Psoas muscle (tissue), 8 donors: ENCODE measurements around the gene INPP4A. TPM values are rescaled to one million over a fixed set of nuclear protein-coding genes. Genes with fewer than 3 reads are reported as not detected.

Experiments used
- ATAC-seq, 4 donors: fragments of 200-7000 bp; cut with Tn5 transposase; one replicate each; pipeline ENCODE4 v1.9.1; 2020; ENCODE audit warnings: moderate library complexity in 3 of 4, mild to moderate bottlenecking in 2 of 4
- DNase-seq, 2 donors: peaks; one replicate each; pipeline ENCODE4 v3.0.0-alpha.2; 2020
- H3K27ac ChIP-seq: fragments of 200-600 bp; one replicate; pipeline ENCODE4 v1.8.0; 2022
- H3K27me3 ChIP-seq, 3 donors: fragments of 200-600 bp in 1 of 3; one replicate each; pipeline versions ENCODE4 v1.6.1 to v1.8.0; 2013 to 2022; ENCODE audit warnings: low read length in 2 of 3, mild to moderate bottlenecking in 2 of 3, moderate library complexity in 1 of 3; ENCODE audit not compliant: insufficient read depth in 3 of 3
- H3K36me3 ChIP-seq, 2 donors: fragments of 200-600 bp in 1 of 2; one replicate each; pipeline versions ENCODE4 v1.6.1 to v1.8.0; 2013 to 2022; ENCODE audit warnings: low read depth in 1 of 2, mild to moderate bottlenecking in 1 of 2, moderate library complexity in 1 of 2; ENCODE audit not compliant: insufficient read depth in 1 of 2
- H3K4me1 ChIP-seq: fragments of 200-600 bp; one replicate; pipeline ENCODE4 v1.8.0; 2022
- H3K4me3 ChIP-seq: fragments of 200-600 bp; one replicate; pipeline ENCODE4 v1.8.0; 2022; ENCODE audit warnings: mild to moderate bottlenecking
- H3K9me3 ChIP-seq: fragments of 200-600 bp; one replicate; pipeline ENCODE4 v1.8.0; 2022
- CTCF ChIP-seq: fragments of 200-600 bp; IDR thresholded peaks from one replicate; pipeline ENCODE4 v1.8.0; 2022; ENCODE audit warnings: antibody characterized with exemption
- WGBS, 3 donors: extraction: QIAGEN DNeasy Blood & Tissue Kit; methylation state at CpG; one replicate each; pipeline versions ENCODE4 v1.1.6 to v1.1.7; 2013; 5-methylcytosine and 5-hydroxymethylcytosine counted together
- intact Hi-C, 2 donors: fragments of 100-400 bp; cut with DNase I; formaldehyde crosslinking; loops; one replicate each; pipeline versions ENCODE4 v1.11.0 to v1.14.2; 2022
- polyA plus RNA-seq, 3 donors: library from polyadenylated mRNA; stranded (reverse); fragments of 200-250 nt; gene quantifications; one replicate each; pipeline ENCODE4 v1.2.3, GENCODE V29; 2013
- total RNA-seq, 4 donors: library from RNA; stranded (reverse); fragmentation: NEBNext Ultra II Directional in 2 of 4; extraction: Animal tissue kit (Norgen Biotek cat#: 25700) in 2 of 4; gene quantifications; one replicate each; pipeline versions ENCODE4 v1.2.1 to v1.2.4, GENCODE V29; 2021 to 2023
- donor health status: healthy with polysubstance abuse.
- donor health status: DM: no; HTN: no; CAD: no; lungs with moderate emphysema.
- donor health status: Bipolar disorder and iron deficiency.
- donor health status: healthy.
- donor health status: DM: yes; HTN: yes; CAD: no.
- donor health status: DM: no; HTN: no; CAD: no.
- donor health status: DM: no; HTN: no; CAD: no.
- donor health status: DM: yes; HTN: yes; CAD: no.

Gene INPP4A
- total and polyA plus RNA-seq, 7 donors: 2.2 to 19.7 (median 9.8) TPM

- Histone ChIP-seq H3K4me1 (no peaks in the 10 kb centered on the region), H3K9me3 (no peaks in the 10 kb centered on the region), H3K36me3 (peaks cover 5 to 83% of the 10 kb centered on the region in 2 donors), H3K27ac (no peak overlapping the region), H3K27me3 (no peaks in the 10 kb centered on the region), H3K4me3 (no peak overlapping the region)
- no peak for DNase-seq
- TF ChIP-seq CTCF: no peak
- WGBS, 3 donors: 93 to 98% (median 94%) methylated on average over 6 of the region's 6 CpGs
- ATAC-seq: no peak
- intact Hi-C loops: no loop called here
These were observed 99.2 kb downstream of the INPP4A start for GRCh38 chr2:98543842-98544241.

DNA sequence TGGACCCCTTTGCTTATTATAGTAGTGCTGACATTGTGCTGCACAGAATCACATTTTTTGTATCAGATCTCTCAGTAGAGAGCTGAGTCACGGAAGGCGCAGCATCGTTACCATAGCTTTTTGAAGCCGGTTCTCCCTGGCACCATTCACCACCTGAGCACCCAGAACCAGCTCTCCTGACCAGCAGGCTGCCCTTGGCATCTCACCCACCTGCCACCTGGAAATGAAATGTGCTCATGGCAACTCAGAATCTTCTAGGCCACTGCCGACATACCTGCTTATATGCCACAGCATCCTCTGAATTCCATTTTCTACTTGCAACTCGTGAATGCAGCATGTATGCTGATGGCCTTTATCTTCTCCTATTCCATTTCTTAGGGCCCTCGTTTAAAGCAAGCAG is 100.9 kb downstream of the INPP4A start:
- H3K4me1 ChIP-seq: no peaks in the 10 kb centered on the region
- no peak for TF ChIP-seq CTCF
- H3K27me3 ChIP-seq: no peaks in the 10 kb centered on the region
- peaks cover 5 to 76% of the 10 kb centered on the region in 2 donors for H3K36me3 ChIP-seq
- no peaks in the 10 kb centered on the region for H3K9me3 ChIP-seq
- ATAC-seq (no peak), DNase-seq (no peak)
- H3K27ac ChIP-seq: no peak overlapping the region
- 92 to 95% (median 93%) methylated on average over 7 of the region's 7 CpGs for WGBS, 3 donors
- intact Hi-C loops: no loop called here
- H3K4me3 ChIP-seq: no peak overlapping the region

GRCh38 chr2:98546186-98546585 is 101.5 kb downstream of the INPP4A start:
- DNase-seq (no peak), ATAC-seq (no peak)
- 89 to 93% (median 90%) methylated on average over 3 of the region's 3 CpGs for WGBS, 3 donors
- no peak overlapping the region for H3K27ac ChIP-seq
- H3K36me3 ChIP-seq: peaks cover 5 to 76% of the 10 kb centered on the region in 2 donors
- H3K27me3 ChIP-seq: no peaks in the 10 kb centered on the region
- no peaks in the 10 kb centered on the region for H3K4me1 ChIP-seq
- intact Hi-C loops: no loop called here
- no peak for TF ChIP-seq CTCF
- H3K4me3 ChIP-seq: no peak overlapping the region
- H3K9me3 ChIP-seq: no peaks in the 10 kb centered on the region

DNA sequence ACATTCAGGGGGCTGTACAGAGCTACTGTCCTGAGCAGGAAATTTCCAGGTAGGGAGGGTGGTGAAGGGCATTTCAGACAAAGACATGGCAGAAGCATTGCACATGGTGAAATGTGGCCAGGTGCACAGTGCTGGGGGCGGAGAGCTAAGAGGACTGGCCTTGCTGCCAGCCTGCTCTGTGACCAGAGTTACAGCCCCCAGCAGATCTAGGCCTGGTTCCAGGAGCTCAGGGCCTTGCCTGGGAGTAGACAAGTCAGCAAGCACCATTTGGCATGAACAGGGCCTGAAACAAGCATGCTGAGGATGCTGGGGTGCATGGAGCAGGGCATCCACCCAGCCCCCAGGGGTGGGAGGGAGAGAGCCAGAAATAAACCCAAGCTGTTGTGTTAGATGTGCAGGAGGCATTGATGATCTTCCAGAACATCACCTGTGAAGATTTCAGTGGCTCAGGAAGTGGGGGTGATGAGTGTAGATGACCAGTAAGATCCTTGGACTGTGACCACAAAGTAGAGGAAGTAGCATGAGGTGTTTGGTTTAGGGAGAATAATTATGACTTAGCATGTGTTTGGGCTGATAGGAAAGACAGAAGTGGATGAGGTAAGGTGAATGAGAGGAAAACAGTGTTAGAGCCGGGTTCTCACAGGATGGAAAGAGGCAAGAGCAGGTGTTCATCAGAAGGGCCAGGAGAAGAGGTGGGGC is 102.6 kb downstream of the INPP4A start:
- no peaks in the 10 kb centered on the region for H3K4me1 ChIP-seq
- no peaks in the 10 kb centered on the region for H3K27me3 ChIP-seq
- H3K27ac ChIP-seq: no peak overlapping the region
- peaks cover 5 to 73% of the 10 kb centered on the region in 2 donors for H3K36me3 ChIP-seq
- ATAC-seq (no peak), DNase-seq (no peak)
- intact Hi-C loops: no loop called here
- H3K4me3 ChIP-seq: no peak overlapping the region
- 84 to 96% (median 96%) methylated on average over 2 of the region's 2 CpGs for WGBS, 3 donors
- no peak for TF ChIP-seq CTCF
- no peaks in the 10 kb centered on the region for H3K9me3 ChIP-seq
